GM20431 (cell line): ENCODE measurements around the gene TBC1D16.

Experiments used
- in situ Hi-C: fragments of 300-500 bp; cut with MseI, MboI; formaldehyde crosslinking; loops from one replicate; pipeline ENCODE4 v1.15.0; 2020; ENCODE audit warnings: low sequenced_read_pairs; ENCODE audit not compliant: unreplicated experiment

Gene TBC1D16

DNA sequence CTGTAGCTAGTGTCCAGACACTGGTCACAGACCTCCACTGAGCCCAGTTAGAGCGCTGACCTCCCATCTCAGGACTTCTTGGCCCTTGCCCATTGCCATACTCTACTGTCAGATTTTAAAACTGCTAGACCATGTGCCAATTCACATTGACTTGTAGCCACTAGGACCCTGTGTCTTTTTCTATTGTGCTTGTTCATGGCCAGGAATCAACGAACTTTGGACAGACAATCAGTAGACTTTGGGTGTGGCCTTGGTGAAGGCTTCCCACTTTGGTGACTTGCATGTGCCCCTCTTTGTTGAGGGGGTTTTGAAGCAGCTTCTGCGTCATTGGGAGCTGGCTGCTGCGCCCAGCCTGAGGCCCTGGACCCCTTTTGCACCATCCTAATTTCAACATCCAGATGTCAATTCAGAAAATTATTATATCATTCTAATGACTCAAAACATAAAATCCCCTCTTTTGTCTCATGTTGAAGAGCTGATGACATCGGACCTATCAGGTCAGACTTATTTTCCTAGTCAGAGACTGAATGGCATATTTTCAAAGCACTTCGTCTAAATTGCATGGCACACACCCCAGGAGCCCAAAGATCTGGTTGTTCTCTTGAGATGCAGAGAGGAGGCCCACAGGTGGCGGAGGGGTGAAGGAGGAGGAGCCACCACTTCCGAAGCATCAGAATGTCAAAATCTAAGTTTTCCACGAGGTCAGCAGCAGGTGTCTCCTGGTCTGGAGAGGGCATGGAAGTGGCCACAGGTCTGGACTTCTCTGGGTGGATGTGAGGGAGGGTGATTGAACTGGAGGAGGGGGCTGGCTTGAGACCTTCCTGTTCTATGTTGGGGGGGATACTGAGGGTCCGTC, 103.0 kb downstream of the TBC1D16 start:
- in situ Hi-C loops = no loop called here

DNA sequence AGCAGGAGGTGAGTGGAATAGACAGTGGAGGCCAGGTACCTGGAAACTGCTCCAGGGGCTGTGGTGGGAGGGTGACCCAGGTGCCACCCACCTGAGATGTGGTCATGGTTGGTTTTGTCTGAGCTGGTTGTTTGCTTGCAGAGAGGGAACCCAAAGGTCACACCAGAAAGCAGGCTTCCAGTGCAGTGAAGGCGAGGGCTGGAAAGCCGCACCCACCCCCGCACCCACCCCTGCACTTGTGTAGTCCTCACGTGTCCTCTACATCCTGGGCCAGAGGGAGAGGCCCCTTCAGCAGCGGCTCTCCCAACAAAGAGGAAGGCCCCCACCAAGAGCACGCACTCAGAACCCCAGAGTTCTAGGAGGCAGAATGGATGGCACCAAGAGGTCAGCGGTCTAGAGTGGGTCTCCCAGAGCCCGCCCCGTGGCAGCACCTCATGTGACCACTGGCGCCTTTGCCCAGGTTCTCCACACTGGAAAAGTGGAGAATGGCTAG, 103.8 kb downstream of the TBC1D16 start:
- in situ Hi-C loops = no loop called here

DNA sequence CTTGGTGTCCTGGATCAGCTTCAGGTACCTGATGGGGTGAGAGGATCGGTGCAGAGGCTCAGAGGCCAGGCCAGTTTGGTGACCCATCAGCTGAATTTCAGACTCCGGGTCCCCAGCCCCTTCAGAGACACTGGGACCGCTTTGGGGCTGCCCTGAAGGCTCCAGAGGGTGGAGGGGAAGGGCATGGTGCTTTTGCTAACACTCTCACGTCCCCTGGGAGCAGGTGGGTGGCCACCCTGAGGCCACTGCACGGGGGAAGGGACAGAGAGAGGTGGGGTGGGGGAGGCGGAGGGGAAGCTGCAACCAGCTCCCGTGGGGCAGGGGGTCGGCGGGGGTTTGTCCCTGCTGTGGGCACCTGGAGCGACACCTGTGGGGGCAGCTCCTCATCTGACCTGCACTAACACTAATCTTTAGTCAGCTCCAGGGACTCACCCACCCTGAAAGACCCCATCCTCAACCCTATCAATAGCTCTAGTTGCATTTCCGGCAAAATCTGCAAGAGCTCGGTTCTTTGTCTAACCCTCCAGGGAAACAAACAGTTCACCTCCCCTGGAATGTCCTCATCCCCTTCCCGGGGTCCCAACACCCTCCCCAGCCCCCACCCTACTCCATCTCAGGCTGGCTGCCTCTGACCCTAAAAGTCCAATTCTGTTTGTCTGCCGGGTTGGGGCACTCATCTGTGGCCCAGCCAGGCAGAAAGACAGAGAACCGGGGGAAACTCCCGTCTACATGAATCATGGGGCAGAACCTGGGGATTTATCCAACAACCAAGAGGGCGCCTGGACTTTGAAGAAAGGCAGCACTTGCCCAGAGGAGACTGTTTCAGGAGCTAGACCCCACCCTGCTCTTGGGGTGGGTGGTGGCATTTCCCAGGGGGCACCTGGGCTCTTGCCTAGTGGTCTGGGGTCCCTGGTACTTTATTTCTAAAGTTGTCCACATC, 104.5 kb downstream of the TBC1D16 start:
- in situ Hi-C loops = no loop called here

DNA sequence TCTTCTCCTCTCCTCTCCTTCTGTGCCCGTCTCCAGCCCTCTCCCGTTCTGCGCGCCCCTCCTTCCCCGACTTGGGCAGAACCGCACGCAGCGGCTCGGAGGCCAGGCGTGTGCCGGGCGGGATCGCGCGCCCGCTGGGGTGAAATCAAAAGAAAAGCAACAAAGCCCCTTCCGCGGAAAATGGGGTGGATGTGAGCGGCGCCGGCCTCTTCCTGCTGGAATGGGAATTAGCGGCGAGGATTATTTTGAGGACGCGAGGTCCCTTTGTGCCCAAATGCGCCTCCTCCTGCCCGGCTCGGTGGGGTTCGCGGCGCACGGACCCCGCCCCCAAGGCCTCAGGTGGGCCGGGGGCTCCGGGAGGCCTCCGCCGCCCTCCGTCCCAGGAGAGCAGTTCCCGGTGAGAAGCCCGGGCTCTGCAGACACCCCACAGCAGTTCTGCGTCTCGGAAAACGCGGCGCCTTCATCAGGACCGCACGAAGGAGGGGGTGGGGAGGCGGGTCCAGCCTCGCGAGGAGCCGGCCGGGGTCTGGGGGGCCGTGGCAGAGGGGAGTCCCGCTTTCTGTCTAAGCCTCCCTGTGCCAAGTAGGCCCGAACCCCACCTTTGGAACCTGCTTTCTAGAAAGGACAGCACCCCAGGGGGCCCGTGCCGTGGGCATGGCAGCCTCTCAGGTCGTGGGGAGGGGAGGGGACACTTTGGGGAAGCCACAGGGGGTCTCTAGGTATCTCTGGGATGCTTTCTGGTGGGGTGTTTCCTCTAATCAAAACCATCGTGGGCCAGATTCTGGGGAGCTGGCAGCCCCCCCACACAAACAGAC, 105.4 kb downstream of the TBC1D16 start:
- in situ Hi-C loops = no loop called here

DNA sequence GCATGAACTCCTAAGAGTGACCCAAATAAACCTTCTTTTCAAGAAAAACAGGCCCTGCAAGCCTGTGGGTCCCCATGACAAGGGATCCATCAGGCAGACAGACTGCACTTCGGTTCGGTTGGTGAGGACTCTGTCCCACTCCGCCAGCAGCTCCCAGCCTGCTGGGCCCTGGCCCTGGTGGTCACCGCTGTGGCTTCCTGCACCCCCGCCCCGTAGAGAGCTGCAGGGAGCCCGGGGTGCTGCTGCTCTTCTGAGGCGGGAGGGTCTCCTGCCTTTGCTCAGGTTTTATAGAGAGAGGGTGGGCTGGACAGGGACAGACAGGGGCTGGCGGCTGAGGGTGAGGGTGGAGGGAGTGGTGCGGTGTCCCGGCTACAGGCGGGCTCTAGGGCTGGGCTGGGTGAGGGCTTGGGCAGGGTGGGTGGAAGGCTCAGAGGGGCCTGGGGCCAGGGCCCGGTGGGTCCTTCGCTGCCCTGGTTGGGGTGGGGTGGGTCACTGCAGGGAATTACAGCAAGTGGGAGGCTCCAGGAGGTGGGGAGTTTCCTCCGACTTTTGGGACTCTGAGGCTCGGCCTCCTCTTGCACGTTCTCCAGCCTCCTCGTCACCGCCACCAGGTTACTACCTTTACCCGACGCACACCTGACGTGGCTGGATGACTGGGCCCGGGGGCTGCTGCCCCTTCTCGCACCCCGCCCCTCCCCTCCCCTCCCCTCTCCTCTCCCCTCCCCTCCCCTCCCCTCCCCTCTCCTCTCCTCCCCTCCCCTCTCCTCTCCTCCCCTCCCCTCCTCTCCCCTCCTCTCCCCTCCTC, 106.2 kb downstream of the TBC1D16 start:
- in situ Hi-C loops = no loop called here

DNA sequence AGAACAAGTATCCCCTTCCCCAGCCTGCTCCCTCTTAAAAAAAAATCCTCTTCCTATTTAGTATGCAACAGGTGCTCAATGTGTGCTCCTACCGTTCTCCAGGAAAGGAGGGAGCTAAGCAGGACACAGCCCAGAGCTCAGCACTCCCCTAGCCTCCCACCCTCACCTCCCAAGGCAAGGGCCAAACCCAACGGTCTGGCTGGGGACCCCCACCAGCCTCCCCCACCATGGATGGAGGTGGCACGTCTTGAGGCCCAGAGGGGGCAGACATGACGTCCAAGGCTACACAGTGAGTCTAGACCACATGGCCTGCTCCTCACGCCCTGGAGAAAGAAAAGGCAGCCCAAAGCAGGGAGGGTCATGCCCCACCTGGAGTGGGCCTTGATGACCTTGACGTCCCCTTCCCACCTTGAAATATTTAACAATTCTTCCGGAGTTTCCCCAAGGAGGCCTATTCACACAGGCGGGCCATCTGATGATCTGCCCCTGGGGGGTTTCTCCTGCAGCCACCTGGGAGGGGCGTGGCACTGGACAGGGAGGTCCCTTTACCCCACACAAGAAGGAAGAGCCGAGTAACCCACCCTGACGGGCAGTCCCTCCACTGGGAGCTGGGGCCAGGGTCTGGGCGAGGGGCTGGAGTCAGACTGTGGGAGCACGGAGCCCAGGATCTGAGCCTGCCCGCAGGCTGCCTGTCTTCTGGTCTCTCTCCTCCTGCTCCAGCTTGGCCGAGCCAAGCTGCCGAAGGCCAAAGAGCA, 107.0 kb downstream of the TBC1D16 start:
- in situ Hi-C loops = no loop called here

DNA sequence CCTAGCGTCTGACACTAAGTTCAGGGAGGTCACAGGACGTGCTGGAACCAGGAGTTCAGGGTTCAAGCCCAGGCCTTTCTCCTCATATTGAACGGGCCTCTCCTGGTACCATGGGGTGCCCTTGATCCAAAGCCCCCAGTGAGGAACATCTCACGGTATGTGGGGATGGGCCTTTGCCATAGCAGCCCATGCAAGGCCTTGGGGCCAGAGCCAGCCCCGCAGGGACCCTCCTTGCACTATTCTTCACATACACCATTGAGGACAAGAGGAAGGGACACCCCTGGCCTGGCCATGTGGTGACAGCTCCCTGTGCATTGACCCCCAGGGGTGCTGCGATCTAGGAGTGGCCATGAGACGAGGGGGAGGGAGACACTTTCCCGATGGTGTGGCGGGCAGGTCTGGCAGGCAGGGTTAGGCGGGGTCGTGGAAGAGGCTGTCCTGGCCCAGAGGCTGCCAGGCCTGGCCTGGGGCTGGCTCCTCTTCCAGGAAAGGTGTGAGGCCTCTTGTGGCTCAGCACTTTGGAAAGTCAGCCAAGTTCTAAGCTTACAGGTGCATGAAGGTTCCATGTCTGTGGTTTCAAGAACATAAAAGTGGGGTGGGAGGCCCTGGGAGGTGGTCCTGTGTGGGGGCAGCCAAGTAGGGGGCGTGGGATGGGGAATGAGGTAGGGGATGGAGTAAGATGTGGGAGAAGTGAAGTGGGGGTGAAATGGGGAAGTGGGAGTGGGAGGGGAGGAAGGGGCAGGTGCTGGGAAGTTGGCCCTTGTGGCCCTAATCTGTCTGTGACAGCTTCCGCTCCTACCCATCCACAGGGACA, 107.8 kb downstream of the TBC1D16 start:
- in situ Hi-C loops = no loop called here

DNA sequence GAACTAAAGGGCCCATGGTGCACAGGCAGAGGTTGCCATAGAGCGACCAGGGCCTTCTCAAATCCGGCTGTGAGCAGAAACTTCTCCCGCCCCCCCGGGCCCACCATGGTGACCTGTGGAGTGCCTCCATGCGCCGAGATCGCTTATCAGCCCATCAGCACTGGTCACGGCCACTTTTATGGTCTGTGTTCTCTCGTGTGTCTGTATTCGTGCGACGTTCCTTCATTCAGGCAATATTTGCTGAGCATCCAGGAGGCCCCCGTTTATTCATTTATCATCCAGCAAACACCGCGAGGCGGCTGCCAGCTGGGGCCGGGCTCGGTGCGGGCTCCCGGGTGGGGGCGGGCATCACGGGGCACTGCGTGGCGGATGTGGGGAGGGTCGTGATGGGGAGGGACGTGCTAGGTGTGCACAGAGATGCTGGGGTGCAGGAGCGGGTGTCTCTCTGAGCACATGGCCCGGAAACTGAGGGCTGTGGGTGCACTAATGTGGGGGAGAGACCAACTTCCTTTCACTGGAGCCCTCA, 108.5 kb downstream of the TBC1D16 start:
- in situ Hi-C loops = no loop called here

DNA sequence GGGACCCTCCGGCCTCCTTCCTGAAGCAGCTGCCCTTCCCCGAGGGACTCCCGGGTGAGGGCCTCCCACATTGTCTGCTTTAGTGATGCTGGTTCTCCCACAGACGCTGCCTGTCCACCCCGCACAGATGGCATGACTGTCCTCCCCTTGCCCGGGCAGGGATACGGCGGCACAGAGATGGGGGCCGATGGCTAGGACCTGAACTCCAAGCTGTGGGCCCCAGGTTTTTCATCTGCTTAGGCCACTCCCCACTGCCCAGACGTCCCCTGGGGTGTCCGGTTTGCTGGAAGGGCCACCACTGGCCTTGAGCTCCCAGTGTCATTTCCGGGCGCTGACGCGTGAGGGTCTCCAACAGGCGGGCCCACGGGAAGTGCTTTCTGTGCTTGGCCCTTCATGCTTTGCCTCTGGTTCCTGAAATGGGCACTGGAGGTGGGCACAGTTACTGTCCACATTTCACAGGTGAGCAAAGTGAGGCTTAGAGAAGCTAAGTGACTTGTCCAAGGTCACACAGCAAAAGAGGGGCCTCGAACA, 109.0 kb downstream of the TBC1D16 start:
- in situ Hi-C loops = no loop called here

DNA sequence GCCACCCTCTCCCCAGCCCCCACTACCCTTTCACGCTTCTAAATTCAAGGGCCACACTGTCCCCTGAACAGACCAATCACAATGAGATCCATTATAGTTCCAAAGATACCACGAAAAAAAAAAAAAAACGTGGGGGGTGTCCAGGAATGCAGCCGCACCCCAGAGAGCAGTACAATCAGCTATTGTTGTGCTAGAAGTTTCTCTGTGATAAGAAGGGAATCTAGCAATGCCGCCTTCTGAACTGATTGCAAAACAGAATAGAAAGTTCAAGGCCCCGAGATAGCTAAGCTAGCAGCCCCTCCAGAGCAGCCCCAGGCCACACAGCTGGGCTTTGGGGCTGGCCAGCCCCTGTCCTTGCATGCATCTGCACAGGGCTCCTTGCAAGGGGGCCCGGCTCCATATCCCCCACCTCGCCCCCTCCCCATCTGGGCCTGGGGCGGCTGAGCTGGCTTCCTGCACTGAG, 109.5 kb downstream of the TBC1D16 start:
- in situ Hi-C loops = no loop called here

DNA sequence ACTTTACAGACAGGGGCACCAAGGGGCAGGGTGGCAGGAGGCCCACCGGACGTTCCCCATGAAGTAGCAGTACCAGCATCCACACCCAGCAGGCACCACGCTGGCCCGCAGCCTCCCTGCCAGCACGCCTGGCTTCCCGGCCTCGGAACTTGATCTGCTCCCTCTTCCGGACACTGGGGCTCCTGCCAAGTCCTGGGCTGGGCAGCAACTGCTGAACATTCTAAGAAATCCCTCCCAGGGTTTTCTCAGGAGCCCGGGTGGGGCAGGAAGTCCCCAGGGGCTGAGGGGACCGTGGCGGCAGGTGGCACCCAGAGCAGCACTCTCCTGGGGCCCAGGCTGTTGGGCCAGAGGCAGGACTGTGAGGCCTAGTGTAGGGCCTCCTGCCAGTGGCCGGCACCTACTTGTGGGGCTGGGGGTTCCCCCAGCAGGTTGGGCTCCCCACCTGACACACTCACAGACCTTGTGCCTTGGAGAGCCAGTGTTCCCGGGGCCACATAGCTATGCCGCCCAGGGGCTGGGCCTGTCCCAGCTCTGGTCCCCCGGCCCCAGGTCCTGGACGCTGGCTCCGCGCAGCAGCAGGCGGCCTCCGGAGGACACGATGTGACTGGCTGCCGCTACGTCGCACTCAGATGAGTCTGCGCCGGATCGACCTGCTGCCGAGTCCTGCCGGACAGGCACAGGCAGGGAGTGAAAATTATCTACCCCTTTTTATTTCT, 110.3 kb downstream of the TBC1D16 start:
- in situ Hi-C loops = no loop called here

DNA sequence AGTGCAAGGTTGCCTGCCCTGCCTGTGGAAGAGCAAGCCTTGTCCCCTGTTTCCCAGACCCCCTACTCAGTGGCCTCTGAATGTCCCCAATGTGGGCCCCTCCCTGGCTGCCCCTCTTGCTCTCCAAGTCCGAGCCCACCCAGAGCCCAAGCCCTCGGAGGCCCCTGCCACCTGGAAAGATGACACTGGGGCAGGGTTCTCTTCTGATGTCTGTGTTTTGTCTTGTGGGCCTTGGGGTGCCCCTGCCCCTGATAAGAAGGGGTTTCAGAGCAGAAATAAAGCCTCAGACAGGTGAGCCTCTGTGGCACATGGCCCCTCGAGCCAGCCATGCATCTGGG, 111.1 kb downstream of the TBC1D16 start:
- in situ Hi-C loops = no loop called here

DNA sequence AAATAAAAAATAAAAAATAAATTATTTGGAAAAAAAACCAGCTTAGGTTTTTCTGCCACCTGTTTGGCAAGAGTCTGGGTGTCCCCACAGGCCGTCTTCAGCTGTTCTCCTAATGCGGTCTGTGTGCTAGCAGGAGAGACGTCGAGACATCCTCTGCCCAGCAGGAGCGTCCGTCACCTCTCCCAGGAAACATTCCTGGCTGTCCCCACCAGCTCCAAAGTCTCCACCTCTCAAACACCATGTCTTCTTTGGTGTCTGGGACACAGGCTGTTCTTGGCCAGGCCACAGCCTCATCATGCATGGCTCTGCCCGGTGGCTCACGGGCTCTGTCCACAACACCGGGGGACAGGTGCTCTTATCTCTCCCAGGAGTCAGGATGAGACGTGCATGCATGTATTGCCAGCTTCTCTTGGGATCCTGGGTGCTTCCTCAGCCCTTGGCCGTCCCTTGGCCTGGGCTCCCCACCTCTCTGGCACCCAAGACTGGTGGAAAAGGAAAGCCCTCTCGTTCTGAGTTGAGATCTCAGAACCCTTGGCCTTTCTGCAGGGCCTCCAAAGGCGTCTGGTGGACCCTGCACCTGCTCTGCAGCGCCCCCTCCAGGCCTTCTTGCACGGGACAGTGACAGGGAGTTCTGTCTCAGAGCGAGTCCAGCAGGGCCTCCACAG, 111.6 kb downstream of the TBC1D16 start:
- in situ Hi-C loops = no loop called here

DNA sequence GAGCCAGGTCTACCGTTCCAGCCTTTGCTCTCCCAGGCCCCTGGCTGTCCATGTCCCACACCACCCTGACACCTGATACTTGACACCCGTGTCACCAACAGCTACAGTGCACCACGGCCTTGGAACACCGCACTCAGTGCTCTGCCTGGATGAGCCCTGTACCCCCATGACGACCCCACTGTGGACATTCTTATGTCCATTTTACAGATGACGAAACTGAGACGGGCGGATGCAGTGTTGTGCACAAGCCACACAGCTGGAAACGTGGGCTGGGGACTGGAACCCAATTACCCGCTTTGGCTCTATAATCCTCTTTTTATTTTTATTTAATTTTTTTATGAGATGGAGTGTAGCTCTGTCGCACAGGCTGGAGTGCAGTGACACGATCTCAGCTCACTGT, 112.9 kb downstream of the TBC1D16 start:
- in situ Hi-C loops = no loop called here

DNA sequence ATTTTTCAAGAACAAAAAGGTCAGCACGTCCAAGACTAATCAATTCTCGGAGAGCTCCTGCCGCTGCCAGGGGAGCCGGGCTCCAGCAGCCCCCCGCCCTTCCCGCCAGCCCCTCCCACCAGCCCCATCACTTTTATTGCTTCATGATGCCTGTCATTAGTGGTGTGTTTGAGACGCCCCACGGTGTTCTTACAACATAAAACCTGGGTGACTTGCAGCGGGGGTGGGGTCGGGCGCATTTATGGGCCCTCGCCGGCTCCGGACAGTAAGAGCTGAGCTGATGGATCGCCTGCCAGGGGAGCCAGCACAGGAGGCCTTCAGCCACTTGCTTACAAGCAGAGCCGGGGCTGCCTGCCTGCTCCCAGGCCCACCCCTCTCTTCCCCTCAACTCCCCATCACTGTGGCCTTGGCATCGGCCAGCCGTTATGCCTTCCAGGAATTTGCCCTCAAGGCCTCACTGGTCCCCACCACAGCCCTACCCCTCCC, 113.5 kb downstream of the TBC1D16 start:
- in situ Hi-C loops = no loop called here
